GM19455 (cell line): ENCODE results near the gene TAAR2.
"Not testable (repeated sequence)": the region's sequence is repeated elsewhere in the genome, so short reads cannot be mapped to it uniquely, and the experiment has no call there.

Experiments used
- ATAC-seq: cut with Tn5 transposase; IDR thresholded peaks from one replicate; pipeline ENCODE4 v1.9.1; 2021; ENCODE audit not compliant: unreplicated experiment

Gene TAAR2

GRCh38 chr6:132614554-132614953 lies 9.5 kb downstream of the TAAR2 start:
- peak; percentile 53 for ATAC-seq

- ATAC-seq, result no peak
Measured at GRCh38 chr6:132612449-132613108, 11.5 kb downstream of the TAAR2 start.

- ATAC-seq, result no peak
Measured at GRCh38 chr6:132611616-132612015, 12.5 kb downstream of the TAAR2 start.

- no peak for ATAC-seq
Measured at GRCh38 chr6:132607544-132608233, 16.4 kb downstream of the TAAR2 start.

- no peak for ATAC-seq
Measured at GRCh38 chr6:132604635-132605152, 19.4 kb downstream of the TAAR2 start.

GRCh38 chr6:132600900-132601299 lies 23.2 kb downstream of the TAAR2 start:
- not testable (repeated sequence) for ATAC-seq

GRCh38 chr6:132598473-132598872 lies 25.6 kb downstream of the TAAR2 start:
- no peak for ATAC-seq

GRCh38 chr6:132596201-132596600 lies 27.9 kb downstream of the TAAR2 start:
- no peak for ATAC-seq

- ATAC-seq, result no peak
Measured at GRCh38 chr6:132592855-132593254, 31.2 kb downstream of the TAAR2 start.

- ATAC-seq, result no peak
Measured at GRCh38 chr6:132590362-132590761, 33.7 kb downstream of the TAAR2 start.

- no peak for ATAC-seq
Measured at GRCh38 chr6:132589454-132589853, 34.6 kb downstream of the TAAR2 start, which contains the start of gene TAAR5. Gene TAAR5, minus strand, starts transcription at chr6:132589741. Its CDS starts 55 bp downstream, at chr6:132589686.

GRCh38 chr6:132587424-132587823 lies 36.7 kb downstream of the TAAR2 start:
- no peak for ATAC-seq

- no peak for ATAC-seq
Measured at GRCh38 chr6:132584698-132585097, 39.4 kb downstream of the TAAR2 start.

- no peak for ATAC-seq
Measured at GRCh38 chr6:132571774-132572173, 52.3 kb downstream of the TAAR2 start.

- ATAC-seq, result no peak
Measured at GRCh38 chr6:132570221-132570777, 53.8 kb downstream of the TAAR2 start, which contains the start of gene TAAR6. Gene TAAR6, plus strand, starts transcription at chr6:132570322. Its CDS starts 0 bp downstream, at chr6:132570322.

- ATAC-seq, result no peak
Measured at GRCh38 chr6:132569170-132569569, 54.9 kb downstream of the TAAR2 start.

GRCh38 chr6:132568611-132569010 lies 55.5 kb downstream of the TAAR2 start:
- no peak for ATAC-seq

- no peak for ATAC-seq
Measured at GRCh38 chr6:132567566-132567965, 56.5 kb downstream of the TAAR2 start.
